Trophoblast cell (in vitro differentiated cells and primary cell): ENCODE measurements around the gene BTAF1.
"Not testable (repeated sequence)": the region's sequence is repeated elsewhere in the genome, so short reads cannot be mapped to it uniquely, and the experiment has no call there.

Experiments
- DNase-seq, 2 donors: peaks; one replicate each; pipeline ENCODE4 v3.0.0-alpha.2; 2016
- H2AFZ ChIP-seq: 2 replicates; pipeline ENCODE4 v1.6.1; 2013; ENCODE audit warnings: low read length, moderate library complexity, mild to moderate bottlenecking; ENCODE audit not compliant: insufficient read depth, poor library complexity
- H2AK5ac ChIP-seq: 2 replicates; pipeline ENCODE4 v1.6.1; 2013; ENCODE audit warnings: mild to moderate bottlenecking, low read length
- H2BK120ac ChIP-seq: 2 replicates; pipeline ENCODE4 v1.6.1; 2013; ENCODE audit warnings: low read length, mild to moderate bottlenecking, moderate library complexity; ENCODE audit not compliant: insufficient read depth, poor library complexity
- H2BK12ac ChIP-seq: 2 replicates; pipeline ENCODE4 v1.6.1; 2013; ENCODE audit warnings: mild to moderate bottlenecking, low read length, moderate library complexity
- H2BK5ac ChIP-seq: 2 replicates; pipeline ENCODE4 v1.6.1; 2013; ENCODE audit warnings: low read length, low read depth, moderate library complexity, mild to moderate bottlenecking; ENCODE audit not compliant: poor library complexity
- H3K14ac ChIP-seq: 2 replicates; pipeline ENCODE4 v1.6.1; 2013; ENCODE audit warnings: mild to moderate bottlenecking, low read length
- H3K18ac ChIP-seq: 2 replicates; pipeline ENCODE4 v1.6.1; 2013; ENCODE audit warnings: mild to moderate bottlenecking, low read length
- H3K23ac ChIP-seq: 2 replicates; pipeline ENCODE4 v1.6.1; 2013; ENCODE audit warnings: low read length
- H3K27ac ChIP-seq: 2 replicates; pipeline ENCODE4 v1.5.1; 2013; ENCODE audit warnings: low read depth, mild to moderate bottlenecking, inconsistent platforms, low read length, moderate library complexity
- H3K27me3 ChIP-seq: 2 replicates; pipeline ENCODE4 v1.6.1; 2013; ENCODE audit warnings: inconsistent platforms, mild to moderate bottlenecking, low read length, moderate library complexity; ENCODE audit not compliant: insufficient read depth
- H3K36me3 ChIP-seq, 2 experiments: 1 replicate in 1 of 2; 2 replicates in 1 of 2; pipeline ENCODE4 v1.6.1; 2013; ENCODE audit warnings: low read length in 2 of 2, mild to moderate bottlenecking in 2 of 2, moderate library complexity in 1 of 2; ENCODE audit not compliant: insufficient read depth in 2 of 2, control insufficient read depth in 1 of 2
- H3K4ac ChIP-seq: 2 replicates; pipeline ENCODE4 v1.6.1; 2013; ENCODE audit warnings: low read depth, mild to moderate bottlenecking, low read length, moderate library complexity
- H3K4me1 ChIP-seq, 2 experiments: 1 replicate in 1 of 2; 2 replicates in 1 of 2; pipeline ENCODE4 v1.6.1; 2013; ENCODE audit warnings: low read length in 2 of 2, mild to moderate bottlenecking in 2 of 2, moderate library complexity in 1 of 2; ENCODE audit not compliant: insufficient read depth in 2 of 2, control insufficient read depth in 1 of 2
- H3K4me2 ChIP-seq: 2 replicates; pipeline ENCODE4 v1.6.1; 2013; ENCODE audit warnings: inconsistent platforms, mild to moderate bottlenecking, low read length, moderate library complexity
- H3K4me3 ChIP-seq: 2 replicates; pipeline ENCODE4 v1.5.1; 2013; ENCODE audit warnings: mild to moderate bottlenecking, low read depth, low read length, inconsistent platforms
- H3K79me1 ChIP-seq: one replicate; pipeline ENCODE4 v1.6.1; 2013; ENCODE audit warnings: low read length
- H3K79me2 ChIP-seq: 2 replicates; pipeline ENCODE4 v1.6.1; 2013; ENCODE audit warnings: low read length, mild to moderate bottlenecking; ENCODE audit not compliant: control insufficient read depth, insufficient read depth, poor library complexity
- H3K9ac ChIP-seq: 2 replicates; pipeline ENCODE4 v1.6.1; 2013; ENCODE audit warnings: mild to moderate bottlenecking, low read length
- H3K9me3 ChIP-seq: 2 replicates; pipeline ENCODE4 v1.6.1; 2013; ENCODE audit warnings: low read depth, mild to moderate bottlenecking, control low read depth, inconsistent platforms, low read length; ENCODE audit not compliant: insufficient read depth
- H4K12ac ChIP-seq: 2 replicates; pipeline ENCODE4 v1.6.1; 2013; ENCODE audit warnings: low read depth, mild to moderate bottlenecking, low read length, moderate library complexity
- H4K8ac ChIP-seq: 2 replicates; pipeline ENCODE4 v1.6.1; 2013; ENCODE audit warnings: low read depth, mild to moderate bottlenecking, low read length, moderate library complexity
- H4K91ac ChIP-seq: one replicate; pipeline ENCODE4 v1.6.1; 2013; ENCODE audit warnings: low read depth, mild to moderate bottlenecking, low read length, moderate library complexity
- WGBS: extraction: QIAGEN DNeasy Blood & Tissue Kit; methylation state at CpG from one replicate; pipeline ENCODE4 v1.1.7; 2013; ENCODE audit warnings: missing lambda C conversion rate; ENCODE audit not compliant: insufficient read length, insufficient coverage; ENCODE audit errors: extremely low coverage; 5-methylcytosine and 5-hydroxymethylcytosine counted together

The BTAF1 gene

DNA sequence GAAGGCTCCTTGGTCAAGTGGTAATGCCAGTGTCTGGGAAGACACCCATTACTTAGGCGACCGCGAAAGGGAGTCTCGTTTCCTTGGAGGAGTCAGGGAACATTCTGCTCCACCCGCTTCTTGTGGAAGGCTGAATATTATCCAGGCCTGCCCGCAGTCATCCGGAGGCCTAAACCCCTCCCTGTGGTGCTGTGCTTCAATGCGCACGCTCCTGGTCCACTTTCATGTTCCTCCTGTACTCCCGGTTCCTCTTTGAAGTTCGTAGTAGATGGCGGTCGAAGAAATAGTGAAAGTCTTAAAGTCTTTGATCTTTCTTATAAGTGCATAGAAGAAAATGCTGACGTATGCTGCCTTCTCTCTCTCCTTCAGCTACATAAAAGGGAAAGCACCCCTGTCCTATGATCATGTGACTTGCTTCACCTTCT is 29.3 kb upstream of the BTAF1 start:
- WGBS: no CpG with 5 or more reads among the region's 14 CpGs
- H2BK5ac ChIP-seq, H3K14ac ChIP-seq: not testable (repeated sequence)

DNA sequence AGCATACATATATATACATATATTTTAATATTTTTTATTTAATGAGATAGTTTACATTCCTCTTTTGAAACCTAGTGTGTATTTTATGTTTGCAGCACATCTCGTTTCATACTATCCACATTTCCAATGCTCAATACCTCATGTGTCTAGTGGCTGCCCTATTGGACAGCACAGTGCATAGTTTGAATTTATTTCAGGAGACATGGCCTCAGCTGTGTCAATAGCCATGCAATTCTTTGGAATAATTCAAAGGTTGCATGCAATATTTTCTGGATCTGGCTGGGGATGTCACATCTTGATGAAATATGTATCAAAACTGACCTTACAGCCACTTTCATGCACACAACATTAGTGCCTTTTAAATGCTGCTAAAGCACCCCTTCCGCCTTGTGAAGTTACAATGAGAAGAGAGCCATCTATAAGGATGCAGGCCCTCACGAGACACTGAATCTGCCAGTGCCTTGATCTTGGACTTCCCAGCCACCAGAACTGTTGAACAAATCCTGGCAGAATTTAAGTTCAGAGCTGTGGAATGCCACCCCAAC is 27.3 kb upstream of the BTAF1 start:
- H3K9ac ChIP-seq: no peak overlapping the region
- H3K4me2 ChIP-seq: no peak overlapping the region
- H2BK120ac ChIP-seq: no peak overlapping the region
- no peak overlapping the region for H3K4me3 ChIP-seq
- H3K14ac ChIP-seq: no peak overlapping the region
- no peaks in the 10 kb centered on the region for H3K79me2 ChIP-seq
- H3K23ac ChIP-seq: no peak overlapping the region
- WGBS: no CpG with 5 or more reads among the region's 3 CpGs
- H3K36me3 ChIP-seq: no peaks in the 10 kb centered on the region
- no peak overlapping the region for H2BK5ac ChIP-seq
- no peaks in the 10 kb centered on the region for H3K9me3 ChIP-seq
- no peaks in the 10 kb centered on the region for H3K4me1 ChIP-seq
- H3K27ac ChIP-seq: no peak overlapping the region
- H2AFZ ChIP-seq: no peak overlapping the region
- H3K4ac ChIP-seq: no peak overlapping the region
- no peak overlapping the region for H4K12ac ChIP-seq
- DNase-seq: no peak
- H4K8ac ChIP-seq: no peak overlapping the region
- H4K91ac ChIP-seq: no peak overlapping the region
- H3K18ac ChIP-seq: no peak overlapping the region
- no peak overlapping the region for H2BK12ac ChIP-seq
- no peaks in the 10 kb centered on the region for H3K79me1 ChIP-seq
- H3K27me3 ChIP-seq: no peaks in the 10 kb centered on the region
- H2AK5ac ChIP-seq: no peak overlapping the region

More for the DNA sequence above, 29.3 kb upstream of the BTAF1 start:
- H3K18ac ChIP-seq, H3K79me2 ChIP-seq, H2AK5ac ChIP-seq, H2BK120ac ChIP-seq, H3K4me3 ChIP-seq, H4K12ac ChIP-seq, H3K27ac ChIP-seq, H3K4me2 ChIP-seq, H3K9me3 ChIP-seq, H3K23ac ChIP-seq, H3K9ac ChIP-seq, H4K8ac ChIP-seq, H3K4me1 ChIP-seq, DNase-seq, H2AFZ ChIP-seq, H3K27me3 ChIP-seq, H3K36me3 ChIP-seq, H3K4ac ChIP-seq, H2BK12ac ChIP-seq, H4K91ac ChIP-seq, H3K79me1 ChIP-seq: not testable (repeated sequence)

DNA sequence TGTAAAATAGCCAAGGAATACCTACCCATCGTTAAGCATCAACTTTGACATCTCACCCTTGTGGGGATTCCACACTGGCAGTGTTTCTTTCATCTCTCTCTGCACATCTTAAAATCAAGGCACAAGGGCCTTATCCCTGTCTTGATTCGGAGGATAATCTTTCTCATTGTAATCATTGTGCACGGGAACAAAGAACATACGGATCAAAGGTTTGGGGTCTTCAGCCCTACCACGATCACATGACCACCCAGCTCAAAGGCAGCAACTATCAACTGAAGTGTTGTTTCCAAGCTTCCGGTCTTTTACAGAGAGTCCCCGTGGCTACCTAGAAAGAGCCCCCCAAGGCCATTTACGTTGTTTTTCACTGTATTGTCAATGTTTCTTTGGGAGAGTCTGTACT is 26.1 kb upstream of the BTAF1 start:
- Histone ChIP-seq H3K27ac (no peak overlapping the region), H2BK120ac (no peak overlapping the region), H3K18ac (no peak overlapping the region), H2BK12ac (no peak overlapping the region), H3K9ac (no peak overlapping the region), H4K12ac (no peak overlapping the region), H3K4me1 (no peaks in the 10 kb centered on the region), H3K4me3 (no peak overlapping the region), H3K36me3 (no peaks in the 10 kb centered on the region), H2BK5ac (no peak overlapping the region), H4K8ac (no peak overlapping the region), H3K23ac (no peak overlapping the region), H3K14ac (no peak overlapping the region), H3K27me3 (no peaks in the 10 kb centered on the region), H2AK5ac (no peak overlapping the region), H2AFZ (no peak overlapping the region), H3K4me2 (no peak overlapping the region), H3K79me1 (no peaks in the 10 kb centered on the region), H3K9me3 (no peaks in the 10 kb centered on the region), H4K91ac (no peak overlapping the region), H3K4ac (no peak overlapping the region), H3K79me2 (no peaks in the 10 kb centered on the region)
- no peak for DNase-seq
- no CpG with 5 or more reads among the region's 8 CpGs for WGBS

DNA sequence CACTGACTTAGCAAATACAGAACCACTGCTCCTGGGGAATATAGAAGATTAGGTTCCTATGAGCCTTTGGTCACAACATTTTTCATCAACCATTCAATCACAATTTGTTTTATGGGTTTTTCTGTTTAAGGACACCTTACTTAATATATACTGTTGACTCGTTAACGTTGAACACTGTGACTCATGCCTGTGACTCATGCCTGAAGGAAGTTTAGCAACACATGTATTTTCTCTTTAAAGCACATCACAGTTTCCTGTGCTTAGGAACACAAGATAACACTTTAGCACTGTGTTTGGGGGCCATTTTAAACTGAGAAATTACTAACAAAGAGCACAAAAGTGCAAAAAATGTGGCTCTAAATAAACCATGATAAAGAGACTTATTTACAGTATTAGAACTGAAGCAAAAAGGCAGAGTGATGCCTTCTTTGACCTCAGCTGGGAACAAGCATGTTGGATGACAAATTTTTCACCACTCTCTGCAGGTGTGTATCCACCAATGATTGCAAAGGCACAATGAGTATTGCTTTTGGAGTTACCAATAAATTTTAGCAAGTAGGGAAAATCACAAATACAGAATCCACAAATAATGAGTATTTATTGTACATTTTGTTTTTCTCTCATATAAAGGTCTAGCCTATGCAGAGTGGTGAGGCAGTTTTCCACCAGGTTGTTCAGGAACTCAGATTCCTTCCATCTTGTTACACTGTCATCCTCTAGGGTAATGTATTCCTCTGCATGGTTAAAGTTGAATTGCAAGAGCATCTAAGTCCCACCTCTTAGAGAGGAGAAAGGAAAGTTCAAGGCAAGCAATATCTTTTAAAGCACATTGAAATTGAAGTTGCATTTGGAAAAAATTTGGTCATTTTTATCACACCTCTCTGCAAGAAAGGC is 21.5 kb upstream of the BTAF1 start:
- WGBS: no CpG with 5 or more reads among the region's 2 CpGs
- Histone ChIP-seq H3K79me1 (peaks cover 3% of the 10 kb centered on the region), H2BK12ac (no peak overlapping the region), H3K79me2 (no peaks in the 10 kb centered on the region), H3K9me3 (no peaks in the 10 kb centered on the region), H2AK5ac (no peak overlapping the region), H3K4me1 (peaks cover under 1% of the 10 kb centered on the region in 2 experiments), H4K8ac (no peak overlapping the region), H3K4me3 (no peak overlapping the region), H3K36me3 (no peaks in the 10 kb centered on the region), H3K4me2 (no peak overlapping the region), H3K27ac (peak overlapping the region; percentile 26), H3K27me3 (no peaks in the 10 kb centered on the region), H3K4ac (no peak overlapping the region), H4K12ac (no peak overlapping the region), H2AFZ (no peak overlapping the region), H3K9ac (no peak overlapping the region), H2BK120ac (no peak overlapping the region), H2BK5ac (no peak overlapping the region), H4K91ac (no peak overlapping the region), H3K23ac (no peak overlapping the region), H3K14ac (no peak overlapping the region), H3K18ac (no peak overlapping the region)
- DNase-seq: peak; percentile 54 to 83
